ENCODE data around the gene PTDSS2. TPM values are rescaled to one million over a fixed set of nuclear protein-coding genes. Genes with fewer than 3 reads are reported as not detected.

Gene PTDSS2
- total and polyA plus RNA-seq, 2 of the 4 experiments (the other 2 are of a cell fraction) = 23.5 to 26.6 TPM

DNA sequence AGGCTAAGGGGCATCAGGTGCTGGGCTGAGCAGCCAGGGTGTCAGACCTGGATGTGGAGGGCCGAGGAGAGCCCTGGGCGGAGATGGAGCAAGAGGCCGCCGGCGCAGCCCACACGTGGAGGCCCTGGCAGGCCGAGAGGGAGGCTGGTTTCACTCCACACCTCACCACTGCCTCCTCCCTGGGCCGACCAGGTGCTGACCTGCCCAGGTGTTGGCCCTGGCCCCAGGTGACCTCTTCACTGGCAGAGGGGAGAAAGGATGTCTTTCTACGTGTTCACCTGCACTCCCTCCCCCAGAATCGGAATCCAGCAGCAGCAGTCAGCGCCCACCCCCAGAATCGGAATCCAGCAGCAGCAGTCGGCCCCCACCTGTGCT is 9.0 kb upstream of the PTDSS2 start:
- H3K23ac ChIP-seq (ENCODE audit: low read depth, low read length) = no peak overlapping the region
- no peak overlapping the region for H3K27ac ChIP-seq (ENCODE audit: insufficient read depth, low read length)
- H2AK9ac ChIP-seq (replicated peaks; ENCODE audit: low read depth, low read length, poor library complexity) = no peak overlapping the region
- H2AK5ac ChIP-seq (ENCODE audit: low read depth, low read length) = no peak overlapping the region
- in situ Hi-C loops (cut with MboI; ENCODE audit: low sequenced_read_pairs) = no loop called here
- H3K4me1 ChIP-seq (ENCODE audit: control insufficient read depth, insufficient read depth, low read length) = peaks cover 3% of the 10 kb centered on the region; the same call in 1 of the 2 replicates
- ATAC-seq (ENCODE audit: low read depth) (no peak), DNase-seq (no peak)
- H4K91ac ChIP-seq (ENCODE audit: insufficient read depth, low read depth, low read length) = no peak overlapping the region
- no CpG with 5 or more reads among the region's 13 CpGs for WGBS, 2 experiments (ENCODE audit: extremely low coverage in 2 of 2, insufficient read length in 1 of 2)
- H3K9ac ChIP-seq (ENCODE audit: low read depth, low read length) = no peak overlapping the region
- H4K8ac ChIP-seq (ENCODE audit: low read depth in 2 of 2, low read length in 2 of 2) = no peak overlapping the region
- no TSS peak for BruUV-seq (replicated peaks)
- no peak overlapping the region for H3K4me2 ChIP-seq (ENCODE audit: low read depth, low read length)
- no peaks in the 10 kb centered on the region for H4K20me1 ChIP-seq (ENCODE audit: insufficient read depth, low read length)
- no peak overlapping the region for H2AFZ ChIP-seq (replicated peaks; ENCODE audit: low read length, poor library complexity)
- no peak overlapping the region for H2BK20ac ChIP-seq (ENCODE audit: low read depth, low read length)
- H3K27me3 ChIP-seq (ENCODE audit: control insufficient read depth, insufficient read depth, low read length) = peaks cover 33% of the 10 kb centered on the region
- no peaks in the 10 kb centered on the region for H3K79me1 ChIP-seq (ENCODE audit: low read depth in 1 of 2, low read length in 2 of 2)
- TF ChIP-seq BHLHE40 (IDR thresholded peaks at IDR 0.05; ENCODE audit: low read depth, low read length) (no peak), CTCF (conservative IDR thresholded peaks at IDR 0.05; ENCODE audit: low read depth, low read length) (no peak), RCOR1 (IDR thresholded peaks at IDR 0.05; ENCODE audit: insufficient replicate concordance, low read length) (no peak), MAZ (IDR thresholded peaks at IDR 0.05; ENCODE audit: borderline replicate concordance, low read depth, low read length) (no peak), CEBPB (IDR thresholded peaks at IDR 0.05; ENCODE audit: low read depth, low read length) (no peak), NFE2L2 (IDR thresholded peaks at IDR 0.05; ENCODE audit: low read depth, low read length) (no peak), SMC3 (IDR thresholded peaks at IDR 0.05; ENCODE audit: low read depth, low read length) (no peak)
- ChIA-PET CTCF (no interaction called here), POLR2A (ENCODE audit: unreplicated experiment) (no interaction called here)
- H2BK120ac ChIP-seq (ENCODE audit: low read depth, low read length) = no peak overlapping the region
- intact Hi-C loops (cut with micrococcal nuclease) = loop anchor here (10.0 kb wide), 1 partner anchor 76 kb away; the partner anchor contains the start of gene B4GALNT4
- H3K4ac ChIP-seq (ENCODE audit: low read depth, low read length) = no peak overlapping the region
- peaks cover 4% of the 10 kb centered on the region; the same call in 1 of the 2 replicates for H3K9me3 ChIP-seq (ENCODE audit: control insufficient read depth, insufficient read depth, low read length)
- H3K18ac ChIP-seq (ENCODE audit: low read depth, low read length) = no peak overlapping the region
- H2BK15ac ChIP-seq (ENCODE audit: low read depth, low read length) = no peak overlapping the region
- no peak overlapping the region for H3K14ac ChIP-seq (replicated peaks; ENCODE audit: low read depth, low read length)
- no peaks in the 10 kb centered on the region for H3K9me1 ChIP-seq (ENCODE audit: insufficient read depth, low read length)
- H3K4me3 ChIP-seq (ENCODE audit: insufficient read depth, low read depth, low read length) = no peak overlapping the region
- no peak overlapping the region for H2BK5ac ChIP-seq (ENCODE audit: low read depth, low read length, poor library complexity, severe bottlenecking)
- no peaks in the 10 kb centered on the region for H3K36me3 ChIP-seq (ENCODE audit: control insufficient read depth, insufficient read depth, low read length)
- no peak overlapping the region for H4K5ac ChIP-seq (ENCODE audit: low read depth, low read length)
- H3K56ac ChIP-seq (ENCODE audit: extremely low read depth, insufficient read depth, low read length) = no peak overlapping the region
- dilution Hi-C loops (cut with HindIII; ENCODE audit: low sequenced_read_pairs, unreplicated experiment) = no loop called here
